Measurements from ENCODE around the gene SHOC1. TPM values are rescaled to one million over a fixed set of nuclear protein-coding genes. Genes with fewer than 3 reads are reported as not detected.

The SHOC1 gene
- total RNA-seq, 3 donors from 2014 or later (not counting 1 experiment from before 2014, with no cell fraction given): not detected

GRCh38 chr9:111759762-111760639 lies 34.7 kb downstream of the SHOC1 start:
- H3K27ac Mint-ChIP-seq: no peak overlapping the region
- 91% methylated on average over 2 of the region's 2 CpGs for WGBS (ENCODE audit: insufficient coverage)
- no peaks in the 10 kb centered on the region for H3K27me3 Mint-ChIP-seq (ENCODE audit: low read depth in 2 of 2)
- peaks cover 0 to 4% of the 10 kb centered on the region in 2 donors for H3K4me1 Mint-ChIP-seq
- H3K27me3 ChIP-seq (ENCODE audit: control insufficient read depth, insufficient read depth, low read length): no peaks in the 10 kb centered on the region
- no peaks in the 10 kb centered on the region for H3K36me3 Mint-ChIP-seq
- peak; percentile 72 to 82 (median 73) for ATAC-seq
- no peak overlapping the region for H3K4me3 Mint-ChIP-seq
- H3K4me1 ChIP-seq (ENCODE audit: control insufficient read depth, insufficient read depth, low read length): no peaks in the 10 kb centered on the region
- peak; percentile 75 for TF ChIP-seq CTCF (IDR thresholded peaks at IDR 0.05)
- H3K4me3 ChIP-seq (ENCODE audit: low read length): no peak overlapping the region
- H3K9me3 Mint-ChIP-seq: no peaks in the 10 kb centered on the region
- H3K27ac ChIP-seq (ENCODE audit: low read length): no peak overlapping the region
- intact Hi-C loops (cut with micrococcal nuclease): loop anchor here (1.0 kb wide), 3 partner anchors 314 to 1033 kb away; no protein-coding TSS in a partner anchor
- H3K9me3 ChIP-seq (ENCODE audit: control insufficient read depth, insufficient read depth, low read length): no peaks in the 10 kb centered on the region
- no peaks in the 10 kb centered on the region for H3K36me3 ChIP-seq (ENCODE audit: control insufficient read depth, insufficient read depth, low read length)
- peak in 1 of 2 donors; percentile 83 for DNase-seq

GRCh38 chr9:111754800-111755199 lies 39.9 kb downstream of the SHOC1 start:
- H3K9me3 Mint-ChIP-seq: peaks cover 2 to 5% of the 10 kb centered on the region in 2 donors
- H3K27ac Mint-ChIP-seq: no peak overlapping the region
- Histone ChIP-seq H3K36me3 (ENCODE audit: control insufficient read depth, insufficient read depth, low read length) (no peaks in the 10 kb centered on the region), H3K4me3 (ENCODE audit: low read length) (no peak overlapping the region), H3K4me1 (ENCODE audit: control insufficient read depth, insufficient read depth, low read length) (no peaks in the 10 kb centered on the region), H3K27ac (ENCODE audit: low read length) (no peak overlapping the region), H3K27me3 (ENCODE audit: control insufficient read depth, insufficient read depth, low read length) (peaks cover 2% of the 10 kb centered on the region), H3K9me3 (ENCODE audit: control insufficient read depth, insufficient read depth, low read length) (peaks cover 2% of the 10 kb centered on the region)
- 95% methylated on average over 1 of the region's 1 CpG for WGBS (ENCODE audit: insufficient coverage)
- no peak overlapping the region for H3K4me3 Mint-ChIP-seq
- H3K36me3 Mint-ChIP-seq: peaks cover 19% of the 10 kb centered on the region
- no peak for TF ChIP-seq CTCF (IDR thresholded peaks at IDR 0.05)
- ATAC-seq (no peak), DNase-seq (no peak)
- H3K27me3 Mint-ChIP-seq (ENCODE audit: low read depth in 2 of 2): peaks cover 0 to 13% of the 10 kb centered on the region in 2 donors
- H3K4me1 Mint-ChIP-seq: no peaks in the 10 kb centered on the region
- intact Hi-C loops (cut with micrococcal nuclease): no loop called here

GRCh38 chr9:111752455-111752854 lies 42.3 kb downstream of the SHOC1 start:
- intact Hi-C loops (cut with micrococcal nuclease): no loop called here
- Mint-ChIP-seq H3K36me3 (peaks cover 19% of the 10 kb centered on the region), H3K4me1 (no peaks in the 10 kb centered on the region)

More at GRCh38 chr9:111752455-111752854, 42.3 kb downstream of the SHOC1 start:
- Mint-ChIP-seq H3K27me3 (ENCODE audit: low read depth in 2 of 2) (peaks cover 0 to 13% of the 10 kb centered on the region in 2 donors), H3K27ac (no peak overlapping the region), H3K9me3 (peaks cover 2 to 5% of the 10 kb centered on the region in 2 donors), H3K4me3 (no peak overlapping the region)
- peaks cover 2% of the 10 kb centered on the region for H3K27me3 ChIP-seq (ENCODE audit: control insufficient read depth, insufficient read depth, low read length)
- H3K9me3 ChIP-seq (ENCODE audit: control insufficient read depth, insufficient read depth, low read length): peaks cover 2% of the 10 kb centered on the region
- no peaks in the 10 kb centered on the region for H3K36me3 ChIP-seq (ENCODE audit: control insufficient read depth, insufficient read depth, low read length)
- H3K4me3 ChIP-seq (ENCODE audit: low read length): no peak overlapping the region
- no peak for DNase-seq
- no peak overlapping the region for H3K27ac ChIP-seq (ENCODE audit: low read length)
- no peak for ATAC-seq
- no peaks in the 10 kb centered on the region for H3K4me1 ChIP-seq (ENCODE audit: control insufficient read depth, insufficient read depth, low read length)
- no peak for TF ChIP-seq CTCF (IDR thresholded peaks at IDR 0.05)
- 100% methylated on average over 1 of the region's 1 CpG for WGBS (ENCODE audit: insufficient coverage)

Other genes starting within 250 kb of the SHOC1 start
- not detected for gene PTGR1, start 195.3 kb downstream of the SHOC1 start, total RNA-seq
- gene DNAJC25, start 163.6 kb downstream of the SHOC1 start, total RNA-seq: 1 to 10 TPM; 5.1 to 5.9 (median 5.7) TPM
- gene GNG10, start 133.3 kb downstream of the SHOC1 start, total RNA-seq: 1 to 10 TPM; 5.6 to 6.9 (median 6.0) TPM
- gene UGCG, start 101.9 kb upstream of the SHOC1 start, total RNA-seq: 10 to 100 TPM; 17.9 to 21.4 (median 18.8) TPM

All from natural killer cell (primary cell).